K562 (cell line): Measurements from ENCODE around the gene CFAP69. TPM values are rescaled to one million over a fixed set of nuclear protein-coding genes. Genes with fewer than 3 reads are reported as not detected.

ENCODE experiments used
- ATAC-seq: fragments of 200-7000 bp; cut with Tn5 transposase; 3 replicates; pipeline ENCODE4 v1.9.1; 2020; ENCODE audit warnings: moderate library complexity
- BruUV-seq: library from RNA; stranded (reverse); fragments of 400-500 nt; replicated peaks from 2 replicates; lab custom pipeline; 2021; lab: Mats Ljungman, UMichigan
- CTCF ChIA-PET: fragments of 300-600 bp; formaldehyde crosslinking; extraction: SDS; loops from one replicate; lab custom pipeline; 2021; ENCODE audit warnings: low intra/inter-chr PET ratio; lab: Yijun Ruan, JAX
- POLR2A ChIA-PET: fragments of 300-600, 350-650 bp; sonication (Branson Sonifier 250); formaldehyde crosslinking; extraction: SDS; loops from one replicate; lab custom pipeline; 2021; ENCODE audit warnings: antibody characterized with exemption, inconsistent platforms; lab: Yijun Ruan, JAX
- DNase-seq, 4 experiments: peaks; one replicate each; pipeline versions ENCODE4 v3.0.0 to v3.0.0-alpha.2; 2011 to 2018; ENCODE audit warnings: low spot score in 3 of 4, mixed read lengths in 3 of 4; ENCODE audit errors: extremely low read depth in 1 of 4
- FAIRE-seq: peaks from 2 replicates; lab custom pipeline; 2011; peaks lifted over from hg19 to GRCh38; lab: Jason Lieb, UNC
- H2AFZ ChIP-seq: 2 replicates; pipeline ENCODE4 v1.6.0; 2011; ENCODE audit warnings: low read depth, low read length, control low read depth, inconsistent platforms
- H3K27ac ChIP-seq: fragments of 200-600 bp; 3 replicates; pipeline ENCODE4 v1.8.0; 2011; ENCODE audit warnings: low read depth, mild to moderate bottlenecking, control low read depth, inconsistent platforms, low read length, moderate library complexity, mixed read lengths; ENCODE audit errors: extremely low read depth
- H3K27me3 ChIP-seq, 2 experiments: fragments of 300-600 bp in 1 of 2; 2 replicates in 1 of 2; 3 replicates in 1 of 2; pipeline versions ENCODE4 v1.6.0 to v1.8.0; 2011; ENCODE audit warnings: inconsistent platforms in 2 of 2, low read length in 2 of 2, mild to moderate bottlenecking in 1 of 2, mixed read lengths in 1 of 2, moderate library complexity in 1 of 2; ENCODE audit not compliant: control insufficient read depth in 2 of 2, insufficient read depth in 2 of 2
- H3K36me3 ChIP-seq: fragments of 300-600 bp; 3 replicates; pipeline ENCODE4 v1.8.0; 2011; ENCODE audit warnings: mild to moderate bottlenecking, low read length, inconsistent platforms; ENCODE audit not compliant: control insufficient read depth, insufficient read depth
- H3K4me1 ChIP-seq, 2 experiments: fragments of 200-600 bp in 1 of 2; replicated peaks in 1 of 2; 2 replicates in 1 of 2; 3 replicates in 1 of 2; pipeline versions ENCODE4 v1.5.1 to v1.8.0; 2011; ENCODE audit warnings: inconsistent platforms in 2 of 2, low read length in 2 of 2, mild to moderate bottlenecking in 1 of 2, mixed read lengths in 1 of 2, moderate library complexity in 1 of 2; ENCODE audit not compliant: control insufficient read depth in 2 of 2, insufficient read depth in 2 of 2
- H3K4me2 ChIP-seq: 2 replicates; pipeline ENCODE4 v1.6.1; 2011; ENCODE audit warnings: low read length, control low read depth, inconsistent platforms, mixed read lengths; ENCODE audit not compliant: insufficient read depth
- H3K4me3 ChIP-seq: fragments of 200-600 bp; sonication (generic), shearing (Covaris generic); 2 replicates; pipeline ENCODE4 v1.5.1; 2016; ENCODE audit warnings: control low read depth, inconsistent platforms
- H3K79me2 ChIP-seq: fragments of 200-600 bp; 3 replicates; pipeline ENCODE4 v1.8.0; 2011; ENCODE audit warnings: low read length, inconsistent platforms; ENCODE audit not compliant: control insufficient read depth, insufficient read depth
- H3K9ac ChIP-seq, 2 experiments: 2 replicates each; pipeline versions ENCODE4 v1.6.0 to v1.6.1; 2011; ENCODE audit warnings: low read depth in 2 of 2, low read length in 2 of 2, control low read depth in 1 of 2, inconsistent platforms in 1 of 2, mild to moderate bottlenecking in 1 of 2, mixed read lengths in 1 of 2; ENCODE audit not compliant: insufficient read depth in 1 of 2
- H3K9me1 ChIP-seq: one replicate; pipeline ENCODE4 v1.6.0; 2011; ENCODE audit warnings: inconsistent platforms, mild to moderate bottlenecking, low read length, moderate library complexity; ENCODE audit not compliant: control insufficient read depth, insufficient read depth
- H3K9me3 ChIP-seq: replicated peaks from 2 replicates; pipeline ENCODE4 v1.5.1; 2011; ENCODE audit warnings: low read depth, low read length, inconsistent platforms; ENCODE audit not compliant: control insufficient read depth, insufficient read depth
- H4K20me1 ChIP-seq: replicated peaks from 2 replicates; pipeline ENCODE4 v1.6.1; 2011; ENCODE audit warnings: low read length, inconsistent platforms, mixed read lengths; ENCODE audit not compliant: control insufficient read depth, insufficient read depth
- CEBPB ChIP-seq: fragments of 450-650 bp; IDR thresholded peaks from 2 replicates; pipeline ENCODE4 v1.6.1; 2016; ENCODE audit warnings: missing genetic modification characterization, missing compliant biosample characterization
- EGR1 ChIP-seq: fragments of 450-650 bp; conservative IDR thresholded peaks from 2 replicates; pipeline ENCODE4 v1.6.1; 2017; ENCODE audit warnings: mild to moderate bottlenecking
- GTF3C2 ChIP-seq: IDR thresholded peaks from 3 replicates; pipeline ENCODE4 v1.6.1; 2011; ENCODE audit warnings: borderline replicate concordance, mild to moderate bottlenecking, moderate library complexity; ENCODE audit not compliant: insufficient read length; ENCODE audit errors: extremely low read depth
- MBD1 ChIP-seq: fragments of 250-450 bp; sonication (Bioruptor Pico); IDR thresholded peaks from 2 replicates; pipeline ENCODE4 v1.8.0; 2022; ENCODE audit warnings: inconsistent platforms
- NFIC ChIP-seq: fragments of 450-650 bp; IDR thresholded peaks from 2 replicates; pipeline ENCODE4 v1.6.1; 2017; ENCODE audit warnings: mild to moderate bottlenecking, inconsistent platforms
- U2AF2 ChIP-seq: fragments of 200-400 bp; formaldehyde crosslinking; optimal IDR thresholded peaks from 2 replicates; pipeline ENCODE3; 2017; ENCODE audit warnings: low read depth, mild to moderate bottlenecking, low read length
- WGBS: fragments of 100-300 bp; shearing (Covaris generic); methylation state at CpG from one replicate; pipeline ENCODE4 v1.1.6; 2016; ENCODE audit warnings: low coverage, mixed read lengths; ENCODE audit not compliant: insufficient coverage; ENCODE audit errors: missing lambda C conversion rate; 5-methylcytosine and 5-hydroxymethylcytosine counted together
- in situ Hi-C: fragments of 300-500 bp; cut with MboI; formaldehyde crosslinking; loops from 4 replicates; pipeline ENCODE4 v1.15.0; 2018; ENCODE audit warnings: inconsistent platforms, mixed read lengths
- intact Hi-C: fragments of 100-400 bp; cut with micrococcal nuclease; formaldehyde crosslinking; loops from 2 replicates; pipeline ENCODE4 v1.14.2; 2022
- polyA plus RNA-seq, 8 experiments: library from polyadenylated mRNA; depleted of rRNA in 4 of 8; stranded (reverse) in 5 of 8; unstranded in 3 of 8; fragments of >200 nt; fragmentation: Nextera tagmentation in 2 of 8; fragmentation: Illumina TruSeq in 1 of 8; extraction: Ambion mirVana in 2 of 8; extraction: Trizol in 1 of 8; gene quantifications; 2 replicates each; pipeline versions ENCODE4 v1.2.1 to v1.2.3, GENCODE V29; 2011 to 2014; ENCODE audit warnings: inconsistent platforms in 1 of 8, missing spikeins in 1 of 8
- total RNA-seq, 7 experiments: library from RNA; depleted of rRNA in 6 of 7; stranded (reverse); fragments of >200 nt in 6 of 7; fragmentation: Illumina TruSeq in 2 of 7; extraction: Trizol in 2 of 7; gene quantifications; 2 replicates each; pipeline versions ENCODE4 v1.2.1 to v1.2.3, GENCODE V29; 2011 to 2021; ENCODE audit warnings: low replicate concordance in 1 of 7

Gene CFAP69
- total and polyA plus RNA-seq, 9 of the 15 experiments (the other 6 are each of a cell fraction or from before 2014, with no cell fraction given), result 0.24 to 5.1 (median 1.7) TPM

- H3K27ac ChIP-seq, result no peak overlapping the region
- WGBS, result 0% methylated on average over 5 of the region's 5 CpGs
- H4K20me1 ChIP-seq, result no peaks in the 10 kb centered on the region
- no peaks in the 10 kb centered on the region for H3K27me3 ChIP-seq
- FAIRE-seq (no peak), DNase-seq (no peak)
- ChIA-PET POLR2A (no interaction called here), CTCF (no interaction called here)
- no peak overlapping the region for H3K9ac ChIP-seq
- no peak overlapping the region for H3K4me3 ChIP-seq
- TF ChIP-seq NFIC (peak; percentile 48; the same call in 1 of the 2 replicates), EGR1 (peak; percentile 70), GTF3C2 (no peak), MBD1 (no peak), CEBPB (0 out of 2 replicates have a peak, but pooled peaks have one; percentile 31), U2AF2 (no peak)
- TF ChIP-seq, all 486 proteins: peak for 3
- Histone ChIP-seq H3K9me3 (no peaks in the 10 kb centered on the region), H3K36me3 (no peaks in the 10 kb centered on the region), H3K9me1 (no peaks in the 10 kb centered on the region), H3K4me1 (no peaks in the 10 kb centered on the region), H3K4me2 (no peak overlapping the region), H3K79me2 (no peaks in the 10 kb centered on the region), H2AFZ (no peak overlapping the region)
- intact Hi-C loops (no loop called here), in situ Hi-C loops (no loop called here)
- no peak for ATAC-seq
- no TSS peak for BruUV-seq
Measured at GRCh38 chr7:90222811-90223725, 21.9 kb upstream of the CFAP69 start.
